Activated CD8-positive, alpha-beta memory T cell treated with anti-CD3 and anti-CD28 coated beads for 1 hour (primary cell): ENCODE data around the gene RBM39.
A peak's percentile ranks its signal among the peaks of the same experiment; 100 is the strongest.
"Not testable (repeated sequence)": the region's sequence is repeated elsewhere in the genome, so short reads cannot be mapped to it uniquely, and the experiment has no call there.

Source experiments
- DNase-seq, 2 donors: peaks; one replicate each; pipeline ENCODE4 v3.0.0-alpha.2; 2020; ENCODE audit warnings: low read depth in 1 of 2; ENCODE audit errors: extremely low read depth in 1 of 2

RBM39 gene

GRCh38 chr20:35710039-35710438 is 32.0 kb downstream of the RBM39 start:
- DNase-seq = no peak

GRCh38 chr20:35709259-35709658 is 32.8 kb downstream of the RBM39 start:
- DNase-seq = no peak

GRCh38 chr20:35708502-35708901 is 33.6 kb downstream of the RBM39 start:
- no peak for DNase-seq

GRCh38 chr20:35706591-35707529 is 35.2 kb downstream of the RBM39 start:
- not testable (repeated sequence) for DNase-seq

- not testable (repeated sequence) for DNase-seq
Observed at GRCh38 chr20:35705894-35706293, 36.2 kb downstream of the RBM39 start.

DNA sequence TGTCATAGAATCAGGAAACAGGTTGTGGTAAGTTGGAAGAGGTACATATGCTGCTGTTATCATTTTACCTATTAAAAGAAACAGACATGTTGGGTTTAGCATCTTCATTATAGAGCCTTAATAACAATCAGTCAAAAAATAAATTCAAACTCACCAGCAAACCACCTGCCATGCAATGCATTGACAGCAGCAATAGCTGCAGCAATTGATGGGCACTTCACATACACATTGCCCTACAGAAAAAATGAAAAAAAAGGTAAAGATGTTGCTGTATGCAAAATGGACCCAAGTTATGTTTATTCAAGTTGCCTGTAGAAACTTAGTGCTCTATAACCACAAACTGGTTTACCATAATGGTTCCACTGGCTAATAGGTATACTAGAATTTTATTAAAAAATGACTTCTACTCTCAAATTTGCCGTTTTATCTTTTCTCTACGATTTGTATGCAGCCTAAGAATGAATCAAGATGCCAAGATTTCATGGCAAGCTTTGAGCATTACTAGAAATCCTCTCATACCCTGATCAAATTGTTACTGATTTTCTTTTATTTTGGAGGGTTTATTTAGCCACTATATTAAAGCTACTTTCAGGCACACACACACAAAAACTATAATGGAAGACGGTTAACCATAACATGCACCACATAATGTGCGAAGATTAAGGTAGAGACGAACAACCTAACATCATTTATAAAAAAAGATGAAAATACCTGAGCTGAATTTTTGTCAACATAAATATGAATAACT is 37.4 kb downstream of the RBM39 start:
- no peak for DNase-seq

DNA sequence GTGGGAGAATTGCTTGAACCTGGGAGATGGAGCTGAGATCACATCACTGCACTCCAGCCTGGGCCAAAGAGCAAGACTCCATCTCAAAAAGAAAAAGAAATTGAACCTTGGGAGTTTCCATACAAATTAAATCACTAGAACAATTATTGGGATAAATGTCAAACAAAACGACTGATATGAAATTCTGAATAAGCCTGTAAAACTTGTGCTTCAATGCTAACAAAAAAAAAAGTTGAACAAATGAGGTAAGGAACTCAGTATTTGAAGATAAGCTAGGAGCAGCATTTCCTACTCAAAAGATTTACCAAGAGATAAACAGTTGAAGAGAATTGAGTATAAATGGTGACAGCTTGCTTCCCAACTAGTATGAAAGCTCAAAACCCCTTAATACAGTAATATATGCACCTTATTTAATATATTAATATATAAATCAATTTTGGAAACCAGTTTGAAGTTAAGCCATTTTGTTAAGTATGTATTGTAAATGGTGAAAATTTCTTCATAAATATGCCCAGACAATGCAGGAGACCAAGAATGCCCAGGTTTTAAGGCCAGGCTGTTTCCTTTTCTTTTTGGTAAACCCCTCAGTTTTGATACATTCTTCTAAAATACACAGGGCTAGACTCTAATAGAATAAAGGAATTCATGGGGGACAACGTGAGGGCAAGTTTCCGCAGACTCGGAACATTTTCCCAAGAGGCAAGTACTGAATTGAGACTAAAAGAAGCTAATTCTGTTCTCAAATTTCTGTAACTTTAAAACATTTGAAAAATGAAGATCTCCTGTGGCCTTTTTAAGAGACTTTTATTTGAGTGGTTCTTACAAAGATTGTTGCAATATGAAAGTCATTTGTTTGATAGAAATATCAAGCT is 39.0 kb downstream of the RBM39 start:
- DNase-seq = no peak

GRCh38 chr20:35702051-35702823 is 39.8 kb downstream of the RBM39 start:
- no peak for DNase-seq

GRCh38 chr20:35700625-35701148 is 41.4 kb downstream of the RBM39 start:
- DNase-seq = no peak

DNA sequence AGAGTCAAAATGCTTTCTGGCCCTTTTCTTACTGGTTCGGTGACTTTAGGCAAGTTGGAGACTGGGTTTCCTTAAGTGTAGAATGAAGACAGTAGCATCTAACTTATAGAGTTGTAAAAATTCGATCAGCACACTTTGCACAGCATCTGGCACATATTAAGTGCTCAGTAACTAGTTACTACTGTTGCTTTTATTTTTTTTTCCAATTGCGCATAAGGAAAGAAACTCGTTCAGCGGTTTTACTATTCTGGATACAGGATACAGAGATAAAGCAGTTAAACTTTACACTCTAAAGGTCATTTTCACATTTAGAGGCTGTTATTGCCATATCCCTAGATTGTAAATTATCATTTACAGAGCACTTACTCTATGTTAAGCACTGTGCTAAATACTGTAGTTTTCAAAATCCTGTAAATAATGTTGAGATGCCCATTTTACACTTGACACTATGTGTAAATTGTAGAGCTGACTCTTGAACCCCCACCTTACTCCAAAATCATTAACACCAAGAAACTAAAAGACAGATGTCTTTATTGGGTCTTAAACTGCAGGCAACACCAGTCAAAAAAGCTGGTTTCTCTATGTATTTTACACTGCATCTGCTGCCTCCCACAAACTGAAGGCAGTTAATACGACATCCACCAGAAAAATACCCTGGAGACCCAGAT is 42.0 kb downstream of the RBM39 start:
- DNase-seq = no peak

DNA sequence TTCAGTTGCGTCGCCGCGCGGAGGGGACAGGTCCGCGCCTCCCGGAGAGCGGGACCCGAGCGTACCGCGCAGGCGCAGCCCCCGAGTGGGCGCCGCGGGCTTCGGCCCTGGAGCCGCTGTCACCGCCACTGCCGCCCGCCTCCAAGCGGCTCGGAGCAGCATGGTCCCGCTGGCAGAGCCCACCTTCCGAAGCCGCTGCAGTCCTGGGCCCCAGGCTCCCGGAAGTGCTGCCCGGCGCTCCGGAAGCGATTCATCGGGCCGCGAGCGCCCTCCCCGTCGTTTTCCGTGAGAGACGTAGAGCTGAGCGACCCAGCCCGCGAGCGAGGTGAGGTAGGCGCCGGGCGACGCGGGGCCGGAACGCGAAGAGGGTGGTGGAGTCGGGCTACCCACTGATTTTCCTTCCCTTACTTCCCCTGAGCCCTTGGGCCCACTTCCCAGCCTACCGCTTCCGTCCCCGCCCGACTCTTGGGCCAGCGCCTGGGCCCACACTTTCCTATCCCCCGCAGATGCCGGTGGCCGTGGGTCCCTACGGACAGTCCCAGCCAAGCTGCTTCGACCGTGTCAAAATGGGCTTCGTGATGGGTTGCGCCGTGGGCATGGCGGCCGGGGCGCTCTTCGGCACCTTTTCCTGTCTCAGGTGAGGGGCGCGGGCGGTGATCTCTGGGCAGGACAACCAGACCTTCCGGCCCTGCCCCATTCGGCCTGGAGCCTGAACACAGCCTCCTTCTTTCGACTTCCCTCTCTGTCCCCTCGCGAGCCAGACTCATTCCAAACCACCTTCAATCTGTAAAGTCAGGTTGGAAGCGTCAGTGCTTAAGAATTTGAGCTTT is 42.7 kb downstream of the RBM39 start, which contains the start of the genes NFS1 and ROMO1:
TSS of gene NFS1 (minus strand) at position 226 of the 830 bp plus-strand sequence. CDS start at position 162, 64 bp downstream.
TSS of gene ROMO1 (plus strand) at position 279 of the 830 bp plus-strand sequence. CDS start at position 507, 228 bp downstream.
- DNase-seq = peak; percentile 61 to 76

- no peak for DNase-seq
Observed at GRCh38 chr20:35698298-35699126, 43.5 kb downstream of the RBM39 start.

DNA sequence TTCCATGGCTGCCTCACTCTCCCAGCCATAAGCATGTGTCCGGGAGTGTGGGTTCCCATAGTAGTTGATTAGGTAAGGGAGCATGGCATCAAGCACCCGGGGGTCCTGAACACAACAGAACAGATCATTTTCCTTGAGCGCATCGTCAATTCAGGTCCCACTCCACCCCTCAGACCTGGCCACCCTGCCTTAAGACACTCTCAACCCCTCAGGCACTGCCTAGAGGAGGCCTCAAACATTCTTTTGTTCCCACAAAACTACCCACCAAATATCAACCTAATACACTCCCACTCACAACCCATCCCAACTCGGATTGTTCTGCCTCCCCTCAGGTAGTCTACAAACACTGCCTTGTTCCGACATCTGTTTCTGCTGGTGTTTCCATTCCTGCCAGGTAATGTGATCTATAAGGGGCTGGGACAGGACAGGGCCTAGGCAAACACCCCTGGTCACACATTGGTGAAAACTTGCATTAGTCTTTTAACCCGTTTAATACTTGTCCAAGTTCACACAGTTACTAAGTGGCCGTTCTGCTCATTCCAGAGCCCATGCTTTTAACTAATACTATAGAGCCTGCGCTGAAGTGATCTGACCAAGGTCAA is 44.3 kb downstream of the RBM39 start:
- no peak for DNase-seq

DNA sequence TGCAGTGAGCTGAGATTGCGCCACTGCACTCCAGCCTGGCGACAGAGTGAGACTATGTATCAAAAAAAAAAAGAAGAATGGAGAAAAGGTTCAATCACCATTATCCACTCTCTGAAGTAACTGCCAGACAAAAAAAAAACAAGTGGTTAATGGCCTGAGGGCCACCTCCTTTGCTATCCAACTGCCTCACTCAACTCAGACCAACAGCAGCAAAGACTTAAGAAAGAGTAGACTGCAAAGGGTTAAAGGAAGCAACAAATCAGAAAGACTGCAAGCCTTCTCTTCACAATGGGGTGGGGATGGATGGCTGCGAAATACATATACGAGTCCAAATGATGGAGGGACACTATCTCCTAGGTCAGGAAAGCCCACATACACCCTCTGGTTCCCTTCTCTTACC is 46.1 kb downstream of the RBM39 start:
- no peak for DNase-seq

DNA sequence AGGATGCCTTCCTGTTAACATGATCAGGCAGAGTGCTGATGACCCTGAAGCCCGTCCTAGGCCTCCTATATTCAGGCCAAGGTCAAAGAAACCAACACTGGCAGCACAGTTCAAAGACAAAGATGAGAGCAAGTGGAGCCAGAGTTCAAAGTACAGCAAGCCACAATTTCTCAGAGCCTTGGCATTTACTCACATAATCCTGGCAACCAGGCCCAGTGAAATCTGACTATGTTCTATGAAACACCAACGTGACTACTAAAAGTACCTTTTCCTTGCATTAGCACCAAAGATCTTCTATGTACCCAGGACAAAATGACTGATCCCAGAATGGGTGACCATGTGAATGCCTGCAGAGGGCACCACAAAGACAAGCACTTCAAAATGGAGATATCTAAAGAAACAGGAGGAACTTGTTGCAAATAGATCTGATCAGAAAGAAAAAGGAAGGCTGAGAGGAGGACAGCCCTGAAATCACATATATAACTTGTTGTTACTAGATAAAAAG is 46.8 kb downstream of the RBM39 start:
- no peak for DNase-seq

- no peak for DNase-seq
Observed at GRCh38 chr20:35690265-35690664, 51.8 kb downstream of the RBM39 start.

DNA sequence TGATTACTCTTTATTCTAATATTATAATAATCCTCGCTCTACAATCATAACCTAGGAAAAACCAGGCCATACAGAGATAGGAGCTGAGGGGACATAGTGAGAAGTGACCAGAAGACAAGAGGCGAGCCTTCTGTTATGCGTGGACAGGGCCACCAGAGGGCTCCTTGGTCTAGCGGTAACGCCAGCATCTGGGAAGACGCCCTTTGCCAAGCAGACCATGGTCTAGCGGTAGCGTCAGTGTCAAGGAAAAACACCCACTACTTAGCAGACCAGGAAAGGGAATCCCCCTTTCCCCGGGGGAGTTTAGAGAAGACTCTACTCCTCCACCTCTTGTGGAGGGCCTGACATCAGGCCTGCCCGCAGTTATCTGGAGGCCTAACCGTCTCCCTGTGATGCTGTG is 55.2 kb downstream of the RBM39 start:
- not testable (repeated sequence) for DNase-seq
